A549 (cell line): ENCODE measurements around the gene RHBDL1. TPM values are rescaled to one million over a fixed set of nuclear protein-coding genes. Genes with fewer than 3 reads are reported as not detected.

Experiments
- ATAC-seq, 2 experiments: fragments of 200-7000 bp in 1 of 2; fragments of >200 bp in 1 of 2; cut with Nextera tagmentation in 1 of 2; cut with Tn5 transposase in 1 of 2; 3 replicates each; pipeline versions ENCODE4 v1.8.0 to v1.9.1; 2018 to 2020; ENCODE audit warnings: mild to moderate bottlenecking in 1 of 2, moderate library complexity in 1 of 2
- CTCF ChIA-PET: fragments of 300-600 bp; sonication (Branson Sonifier 250); formaldehyde crosslinking; extraction: SDS; loops from one replicate; lab custom pipeline; 2021; ENCODE audit warnings: antibody characterized with exemption, inconsistent platforms; lab: Yijun Ruan, JAX
- POLR2A ChIA-PET: fragments of 350-600 bp; formaldehyde crosslinking; extraction: SDS; loops from one replicate; lab custom pipeline; 2021; ENCODE audit warnings: antibody characterized with exemption, inconsistent platforms; lab: Yijun Ruan, JAX
- DNase-seq, 2 experiments: peaks; one replicate each; pipeline versions ENCODE4 v3.0.0 to v3.0.0-alpha.2; 2011 to 2016; ENCODE audit warnings: low read depth in 1 of 2, low spot score in 1 of 2
- FAIRE-seq: peaks from 2 replicates; lab custom pipeline; 2011; peaks lifted over from hg19 to GRCh38; lab: Jason Lieb, UNC
- H3K27ac ChIP-seq, 2 experiments: fragments of >200 bp; sonication (Bioruptor Twin); formaldehyde crosslinking; 3 replicates each; pipeline ENCODE4 v1.5.1; 2016 to 2017
- H3K4me1 ChIP-seq: fragments of >200 bp; sonication (Bioruptor Twin); formaldehyde crosslinking; 3 replicates; pipeline ENCODE4 v1.6.1; 2016
- H3K4me2 ChIP-seq: fragments of >200 bp; sonication (Bioruptor Twin); formaldehyde crosslinking; 3 replicates; pipeline ENCODE4 v1.6.1; 2016
- H3K4me3 ChIP-seq: fragments of >200 bp; sonication (Bioruptor Twin); formaldehyde crosslinking; 3 replicates; pipeline ENCODE4 v1.5.1; 2016
- H3K9me3 ChIP-seq: fragments of >200 bp; sonication (Bioruptor Twin); formaldehyde crosslinking; 3 replicates; pipeline ENCODE4 v1.6.1; 2016
- CHD2 ChIP-seq: fragments of 150-350 bp; IDR thresholded peaks from 2 replicates; pipeline ENCODE4 v1.6.1; 2014; ENCODE audit warnings: low read length; ENCODE audit not compliant: partially characterized antibody
- CTCF ChIP-seq: fragments of >200 bp; sonication (Bioruptor Twin); formaldehyde crosslinking; IDR thresholded peaks from 3 replicates; pipeline ENCODE4 v1.5.1; 2016
- EP300 ChIP-seq, 2 experiments: fragments of >200 bp; sonication (Bioruptor Twin); formaldehyde crosslinking; IDR thresholded peaks; 2 replicates in 1 of 2; 3 replicates in 1 of 2; pipeline ENCODE4 v1.6.1; 2016 to 2017
- ESRRA ChIP-seq: fragments of 150-350 bp; IDR thresholded peaks from 2 replicates; pipeline ENCODE4 v1.6.1; 2014; ENCODE audit warnings: mild to moderate bottlenecking, low read length, borderline replicate concordance
- FOSB ChIP-seq: fragments of 250-450 bp; sonication (Bioruptor Pico); IDR thresholded peaks from 2 replicates; pipeline ENCODE4 v1.5.0; 2020; ENCODE audit warnings: mild to moderate bottlenecking, moderate library complexity
- GATA3 ChIP-seq: IDR thresholded peaks from 2 replicates; pipeline ENCODE4 v1.6.1; 2012; ENCODE audit warnings: borderline replicate concordance
- HES2 ChIP-seq: fragments of >200 bp; sonication (Bioruptor Twin); formaldehyde crosslinking; IDR thresholded peaks from 2 replicates; pipeline ENCODE4 v1.6.1; 2016
- HEYL ChIP-seq: fragments of 250-450 bp; sonication (Bioruptor Pico); IDR thresholded peaks from 2 replicates; pipeline ENCODE4 v1.8.0; 2021; ENCODE audit warnings: mild to moderate bottlenecking, moderate library complexity
- HOXB13 ChIP-seq: fragments of 250-450 bp; sonication (Bioruptor Pico); IDR thresholded peaks from 2 replicates; pipeline ENCODE4 v1.5.0; 2020; ENCODE audit warnings: low read depth, mild to moderate bottlenecking, moderate library complexity
- HOXB5 ChIP-seq: fragments of 250-450 bp; sonication (Bioruptor Pico); IDR thresholded peaks from 2 replicates; pipeline ENCODE4 v1.5.0; 2020; ENCODE audit warnings: mild to moderate bottlenecking, moderate library complexity
- JUN ChIP-seq, 2 experiments: fragments of >200 bp; sonication (Bioruptor Twin); formaldehyde crosslinking; IDR thresholded peaks; 2 replicates in 1 of 2; 3 replicates in 1 of 2; pipeline ENCODE4 v1.6.1; 2016 to 2017
- KDM1A ChIP-seq: fragments of 200-600 bp; sonication (generic); IDR thresholded peaks from 2 replicates; pipeline ENCODE4 v1.6.1; 2016; ENCODE audit warnings: low read depth, mild to moderate bottlenecking
- KDM5A ChIP-seq: fragments of 200-600 bp; sonication (generic); IDR thresholded peaks from 2 replicates; pipeline ENCODE4 v1.6.1; 2016; ENCODE audit warnings: antibody characterized with exemption, mild to moderate bottlenecking
- MAFK ChIP-seq: fragments of 450-650 bp; IDR thresholded peaks from 2 replicates; pipeline ENCODE4 v1.6.1; 2014; ENCODE audit not compliant: partially characterized antibody
- MAX ChIP-seq: IDR thresholded peaks from 2 replicates; pipeline ENCODE4 v1.6.1; 2012
- MAZ ChIP-seq: fragments of 150-350 bp; IDR thresholded peaks from 2 replicates; pipeline ENCODE4 v1.6.1; 2014; ENCODE audit warnings: antibody characterized with exemption, low read depth, low read length, borderline replicate concordance
- POLR2A ChIP-seq: IDR thresholded peaks from 2 replicates; pipeline ENCODE4 v1.6.1; 2012; ENCODE audit warnings: mild to moderate bottlenecking, low read length
- RAD21 ChIP-seq, 2 experiments: fragments of >200 bp in 1 of 2; sonication (Bioruptor Twin) in 1 of 2; formaldehyde crosslinking in 1 of 2; IDR thresholded peaks in 1 of 2; conservative IDR thresholded peaks in 1 of 2; 2 replicates in 1 of 2; 3 replicates in 1 of 2; pipeline ENCODE4 v1.6.1; 2012 to 2018; ENCODE audit warnings: inconsistent platforms in 1 of 2
- SMC3 ChIP-seq: fragments of >200 bp; sonication (Bioruptor Twin); formaldehyde crosslinking; IDR thresholded peaks from 3 replicates; pipeline ENCODE4 v1.6.1; 2018; ENCODE audit warnings: inconsistent platforms
- SREBF2 ChIP-seq: fragments of 450-650 bp; IDR thresholded peaks from 2 replicates; pipeline ENCODE4 v1.6.1; 2014; ENCODE audit warnings: mild to moderate bottlenecking, moderate library complexity
- WGBS: methylation state at CpG from one replicate; pipeline ENCODE4 v1.1.6; 2017; ENCODE audit errors: missing lambda C conversion rate; 5-methylcytosine and 5-hydroxymethylcytosine counted together
- polyA plus RNA-seq, 4 experiments: library from polyadenylated mRNA; depleted of rRNA in 3 of 4; stranded (reverse); fragments of >200 nt; fragmentation: RNase III in 1 of 4; extraction: RNeasy Plus Mini Kit Qiagen cat#74134 plus additional on column Dnase treatment in 1 of 4; gene quantifications; 2 replicates in 3 of 4; 3 replicates in 1 of 4; pipeline ENCODE4 v1.2.3, GENCODE V29; 2011 to 2017
- TF ChIP-seq, protein P1 (sequence below): fragments of 150-350 bp; IDR thresholded peaks from 2 replicates; pipeline ENCODE4 v1.6.1; 2014; ENCODE audit warnings: low read depth, mild to moderate bottlenecking, low read length

The RHBDL1 gene
- polyA plus RNA-seq, 2 of the 4 experiments (the other 2 are of a cell fraction): 0.56 to 1.4 TPM

- H3K27ac ChIP-seq: peak overlapping the region; percentile 25 to 99; a peak in 4 of 6 replicates
- H3K9me3 ChIP-seq: no peaks in the 10 kb centered on the region
- peak overlapping the region; percentile 40; the same call in 1 of the 3 replicates for H3K4me2 ChIP-seq
- no peak for DNase-seq
- no peak for FAIRE-seq
- H3K4me3 ChIP-seq: no peak overlapping the region
- H3K4me1 ChIP-seq: peaks cover 64% of the 10 kb centered on the region
- ChIA-PET CTCF (interaction anchor here (0.7 to 25.1 kb wide), 14 partner anchors 8 to 345 kb away, joined by 3 to 656 read pairs (median 8); partner anchors contain the start of genes ANTKMT, CCDC78, CHTF18 and CIAO3), POLR2A (interaction anchor here (1.3 to 1.5 kb wide), 2 partner anchors 9 to 11 kb away, joined by 4 to 7 read pairs; no protein-coding TSS in a partner anchor)
- WGBS: 81% methylated on average over 17 of the region's 21 CpGs
- no peak for ATAC-seq
- TF ChIP-seq POLR2A (no peak), GATA3 (no peak), JUN (IDR thresholded peaks at IDR 0.05) (no peak), FOSB (CRISPR knock-in tag) (no peak), ESRRA (no peak), CHD2 (no peak), HOXB5 (CRISPR knock-in tag) (no peak), SREBF2 (no peak), MAX (no peak)
- TF ChIP-seq, protein P1, sequence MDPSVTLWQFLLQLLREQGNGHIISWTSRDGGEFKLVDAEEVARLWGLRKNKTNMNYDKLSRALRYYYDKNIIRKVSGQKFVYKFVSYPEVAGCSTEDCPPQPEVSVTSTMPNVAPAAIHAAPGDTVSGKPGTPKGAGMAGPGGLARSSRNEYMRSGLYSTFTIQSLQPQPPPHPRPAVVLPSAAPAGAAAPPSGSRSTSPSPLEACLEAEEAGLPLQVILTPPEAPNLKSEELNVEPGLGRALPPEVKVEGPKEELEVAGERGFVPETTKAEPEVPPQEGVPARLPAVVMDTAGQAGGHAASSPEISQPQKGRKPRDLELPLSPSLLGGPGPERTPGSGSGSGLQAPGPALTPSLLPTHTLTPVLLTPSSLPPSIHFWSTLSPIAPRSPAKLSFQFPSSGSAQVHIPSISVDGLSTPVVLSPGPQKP: no peak
Observed at GRCh38 chr16:710500-711075, 35.1 kb downstream of the RHBDL1 start.

DNA sequence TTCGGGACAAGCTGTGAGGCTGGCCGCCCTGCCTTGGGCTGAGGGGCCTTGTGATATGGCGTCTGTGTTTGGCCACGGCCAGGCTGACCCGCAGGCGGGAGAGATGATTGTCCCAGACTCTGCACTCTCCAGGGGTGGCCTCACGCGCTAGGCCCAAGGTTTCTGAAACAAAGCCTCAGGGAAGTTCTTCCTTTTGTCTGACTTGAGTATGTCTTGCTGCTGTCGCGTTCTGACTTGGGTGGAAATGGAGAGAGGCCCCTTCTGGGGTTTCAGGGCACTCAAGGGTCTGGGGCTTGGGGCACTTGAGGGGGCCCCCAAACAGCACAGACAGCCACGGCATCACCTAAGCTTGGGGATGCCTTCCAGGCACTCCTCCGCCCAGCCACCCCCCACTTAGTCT is 35.6 kb downstream of the RHBDL1 start:
- POLR2A ChIA-PET: no interaction called here
- Histone ChIP-seq H3K4me2 (peak overlapping the region; percentile 70), H3K9me3 (no peaks in the 10 kb centered on the region), H3K4me3 (no peak overlapping the region), H3K4me1 (peaks cover 62% of the 10 kb centered on the region), H3K27ac (peak overlapping the region; percentile 86 to 99; a peak in 5 of 6 replicates)
- ATAC-seq (no peak), DNase-seq (no peak), FAIRE-seq (no peak)
- 63% methylated on average over 12 of the region's 12 CpGs for WGBS
- TF ChIP-seq KDM1A (peak; percentile 72; the same call in 1 of the 2 replicates), SMC3 (no peak)
- CTCF ChIA-PET: interaction anchor here (0.7 to 25.1 kb wide), 12 partner anchors 9 to 345 kb away, joined by 3 to 656 read pairs (median 10); partner anchors contain the start of genes ANTKMT, CCDC78, CHTF18 and CIAO3

- TF ChIP-seq MAFK (no peak), HEYL (CRISPR knock-in tag) (no peak), MAZ (0 out of 2 replicates have a peak, but pooled peaks have one; percentile 48), HOXB13 (CRISPR knock-in tag) (no peak), JUN (IDR thresholded peaks at IDR 0.05) (no peak; a peak in 1 of 5 replicates), EP300 (IDR thresholded peaks at IDR 0.05) (no peak), GATA3 (no peak), SMC3 (peak; percentile 84), MAX (peak; percentile 57), CTCF (peak; percentile 89), HOXB5 (CRISPR knock-in tag) (no peak), HES2 (no peak), KDM5A (no peak), SREBF2 (no peak), RAD21 (conservative IDR thresholded peaks at IDR 0.05 in 1 of 2, IDR thresholded peaks at IDR 0.05 in 1 of 2) (peak; percentile 85 to 86)
- 7% methylated on average over 25 of the region's 25 CpGs for WGBS
- H3K4me1 ChIP-seq: peaks cover 62% of the 10 kb centered on the region
- H3K27ac ChIP-seq: peak overlapping the region; percentile 86 to 99
- POLR2A ChIA-PET: interaction anchor here (1.0 to 2.1 kb wide), 4 partner anchors 9 to 16 kb away, joined by 3 to 33 read pairs (median 4); partner anchors contain the start of genes ANTKMT and CCDC78
- DNase-seq (peak in 1 of 2 experiments; percentile 81), FAIRE-seq (no peak), ATAC-seq (peak; percentile 10 to 63; a peak in 4 of 6 replicates)
- H3K4me2 ChIP-seq: peak overlapping the region; percentile 70
- H3K9me3 ChIP-seq: no peaks in the 10 kb centered on the region
- H3K4me3 ChIP-seq: no peak overlapping the region
- CTCF ChIA-PET: interaction anchor here (0.5 to 25.1 kb wide), 27 partner anchors 9 to 387 kb away, joined by 3 to 656 read pairs (median 6); partner anchors contain the start of genes ANTKMT, CCDC78, CHTF18 and CIAO3
Observed at GRCh38 chr16:711548-712320, 36.3 kb downstream of the RHBDL1 start.
